Adrenal gland (tissue), 12 donors: ENCODE results near the gene GBF1. TPM values are rescaled to one million over a fixed set of nuclear protein-coding genes. Genes with fewer than 3 reads are reported as not detected.
A peak's percentile ranks its signal among the peaks of the same experiment; 100 is the strongest.
"Not testable (repeated sequence)": the region's sequence is repeated elsewhere in the genome, so short reads cannot be mapped to it uniquely, and the experiment has no call there.

Experiments used
- DNase-seq, 7 donors: peaks; one replicate each; pipeline ENCODE4 v3.0.0-alpha.2; 2019 to 2020
- H3K27ac ChIP-seq, 5 donors: fragments of 200-600 bp; sonication (generic) in 4 of 5; 1 replicate in 3 of 5; 2 replicates in 2 of 5; pipeline versions ENCODE4 v1.5.1 to v1.8.0; 2016 to 2020; ENCODE audit warnings: mild to moderate bottlenecking in 1 of 5
- H3K27me3 ChIP-seq: fragments of 200-600 bp; 2 replicates; pipeline ENCODE4 v1.8.0; 2021
- H3K36me3 ChIP-seq, 2 donors: fragments of 200-600 bp; replicated peaks in 1 of 2; 1 replicate in 1 of 2; 2 replicates in 1 of 2; pipeline versions ENCODE4 v1.5.1 to v1.8.0; 2018 to 2022
- H3K4me1 ChIP-seq, 2 donors: fragments of 200-600 bp; replicated peaks in 1 of 2; 1 replicate in 1 of 2; 2 replicates in 1 of 2; pipeline versions ENCODE4 v1.5.1 to v1.8.0; 2018 to 2021
- H3K4me3 ChIP-seq, 4 donors: fragments of 200-600 bp; sonication (generic) in 3 of 4; one replicate each; pipeline ENCODE4 v1.5.1; 2016 to 2018
- H3K9me3 ChIP-seq, 3 donors: fragments of 200-600 bp; sonication (generic) in 1 of 3; replicated peaks in 1 of 3; 1 replicate in 2 of 3; 2 replicates in 1 of 3; pipeline versions ENCODE4 v1.5.1 to v1.8.0; 2016 to 2021
- POLR2A ChIP-seq, 2 donors: fragments of 450-650 bp; IDR thresholded peaks; one replicate each; pipeline ENCODE4 v1.6.1; 2017; ENCODE audit warnings: antibody characterized with exemption in 2 of 2, mild to moderate bottlenecking in 2 of 2, moderate library complexity in 1 of 2
- WGBS, 4 donors: extraction: QIAGEN DNeasy Blood & Tissue Kit in 2 of 4; methylation state at CpG; one replicate each; pipeline versions ENCODE4 v1.1.5 to v1.1.7; 2013 to 2017; 5-methylcytosine and 5-hydroxymethylcytosine counted together
- intact Hi-C, 2 donors: fragments of 100-400 bp; cut with DNase I; formaldehyde crosslinking; loops; one replicate each; pipeline versions ENCODE4 v1.14.1 to v1.15.0; 2022 to 2023
- polyA plus RNA-seq, 3 donors: library from polyadenylated mRNA; stranded (reverse); fragments of 200-250 nt in 2 of 3; fragments of 350-450 nt in 1 of 3; fragmentation: Illumina TruSeq in 1 of 3; extraction: RNeasy Lipid Tissue Mini Kit (QIAGEN cat#74804) in 1 of 3; gene quantifications; one replicate each; pipeline ENCODE4 v1.2.3, GENCODE V29; 2013 to 2014
- total RNA-seq, 9 donors: library from RNA; depleted of rRNA in 4 of 9; stranded (reverse); fragments of >200 nt in 4 of 9; fragments of 120-200 nt in 1 of 9; fragmentation: NEBNext Ultra II Directional in 1 of 9; extraction: Animal tissue kit (Norgen Biotek cat#: 25700) in 1 of 9; gene quantifications; one replicate each; pipeline versions ENCODE4 v1.1.0 to v1.2.4, GENCODE V29; 2013 to 2023
- TF ChIP-seq, protein P1 (sequence below), 6 experiments: fragments of 450-650 bp in 4 of 6; fragments of 200-600 bp in 2 of 6; sonication (generic) in 1 of 6; IDR thresholded peaks; 1 replicate in 5 of 6; 2 replicates in 1 of 6; pipeline versions ENCODE4 v1.5.1 to v1.8.0; 2016 to 2021; ENCODE audit warnings: antibody characterized with exemption in 6 of 6, mild to moderate bottlenecking in 2 of 6, moderate library complexity in 1 of 6
- donor health status: healthy with polysubstance abuse.
- donor health status: Bipolar disorder and iron deficiency.
- donor health status: DM: yes; HTN: yes; CAD: no.
- donor health status: DM: no; HTN: no; CAD: no.
- donor health status: DM: no; HTN: no; CAD: no.
- donor health status: DM: yes; HTN: yes; CAD: no.

GBF1 gene
- total and polyA plus RNA-seq, 12 donors: 16.4 to 46.1 (median 37.7) TPM

DNA sequence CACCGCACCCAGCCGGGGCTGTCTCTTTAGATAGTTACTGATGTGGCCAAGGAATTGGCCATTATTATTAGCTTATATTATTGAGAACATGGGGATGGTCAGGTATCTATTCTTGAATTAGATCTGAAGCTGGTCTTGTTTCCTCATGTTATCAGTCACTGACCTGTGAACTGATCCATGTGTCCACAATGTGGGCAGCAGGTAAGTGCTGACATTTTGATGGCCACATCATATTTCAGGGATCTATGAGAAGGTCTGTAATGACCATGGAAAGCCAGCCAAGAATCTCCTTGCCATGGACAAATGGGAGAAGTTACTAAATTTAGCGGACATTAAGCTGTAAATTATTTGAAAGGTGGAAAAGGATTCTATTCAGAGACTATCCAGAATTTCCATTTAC, 61.4 kb downstream of the GBF1 start:
- Histone ChIP-seq H3K27me3 (no peaks in the 10 kb centered on the region), H3K27ac (no peak overlapping the region), H3K4me3 (no peak overlapping the region), H3K36me3 (no peaks in the 10 kb centered on the region), H3K4me1 (peaks cover 0 to 16% of the 10 kb centered on the region in 2 donors), H3K9me3 (no peaks in the 10 kb centered on the region)
- TF ChIP-seq, protein P1, sequence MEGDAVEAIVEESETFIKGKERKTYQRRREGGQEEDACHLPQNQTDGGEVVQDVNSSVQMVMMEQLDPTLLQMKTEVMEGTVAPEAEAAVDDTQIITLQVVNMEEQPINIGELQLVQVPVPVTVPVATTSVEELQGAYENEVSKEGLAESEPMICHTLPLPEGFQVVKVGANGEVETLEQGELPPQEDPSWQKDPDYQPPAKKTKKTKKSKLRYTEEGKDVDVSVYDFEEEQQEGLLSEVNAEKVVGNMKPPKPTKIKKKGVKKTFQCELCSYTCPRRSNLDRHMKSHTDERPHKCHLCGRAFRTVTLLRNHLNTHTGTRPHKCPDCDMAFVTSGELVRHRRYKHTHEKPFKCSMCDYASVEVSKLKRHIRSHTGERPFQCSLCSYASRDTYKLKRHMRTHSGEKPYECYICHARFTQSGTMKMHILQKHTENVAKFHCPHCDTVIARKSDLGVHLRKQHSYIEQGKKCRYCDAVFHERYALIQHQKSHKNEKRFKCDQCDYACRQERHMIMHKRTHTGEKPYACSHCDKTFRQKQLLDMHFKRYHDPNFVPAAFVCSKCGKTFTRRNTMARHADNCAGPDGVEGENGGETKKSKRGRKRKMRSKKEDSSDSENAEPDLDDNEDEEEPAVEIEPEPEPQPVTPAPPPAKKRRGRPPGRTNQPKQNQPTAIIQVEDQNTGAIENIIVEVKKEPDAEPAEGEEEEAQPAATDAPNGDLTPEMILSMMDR (IDR thresholded peaks at IDR 0.05): no peak
- no peak for TF ChIP-seq POLR2A (IDR thresholded peaks at IDR 0.05)
- DNase-seq: no peak
- intact Hi-C loops: no loop called here
- WGBS, 4 donors: 81 to 94% (median 89%) methylated on average over 3 of the region's 3 CpGs

DNA sequence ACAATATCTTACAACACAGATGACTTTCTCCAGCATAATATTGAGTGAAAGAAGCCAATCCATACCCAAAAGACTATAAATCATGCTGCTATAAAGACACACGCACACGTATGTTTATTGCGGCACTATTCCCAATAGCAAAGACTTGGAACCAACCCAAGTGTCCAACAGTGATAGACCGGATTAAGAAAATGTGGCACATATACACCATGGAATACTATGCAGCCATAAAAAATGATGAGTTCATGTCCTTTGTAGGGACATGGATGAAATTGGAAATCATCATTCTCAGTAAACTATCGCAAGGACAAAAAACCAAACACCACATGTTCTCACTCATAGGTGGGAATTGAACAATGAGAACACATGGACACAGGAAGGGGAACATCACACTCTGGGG, 63.0 kb downstream of the GBF1 start:
- 96 to 99% (median 98%) methylated on average over 4 of the region's 5 CpGs for WGBS, 4 donors

DNA sequence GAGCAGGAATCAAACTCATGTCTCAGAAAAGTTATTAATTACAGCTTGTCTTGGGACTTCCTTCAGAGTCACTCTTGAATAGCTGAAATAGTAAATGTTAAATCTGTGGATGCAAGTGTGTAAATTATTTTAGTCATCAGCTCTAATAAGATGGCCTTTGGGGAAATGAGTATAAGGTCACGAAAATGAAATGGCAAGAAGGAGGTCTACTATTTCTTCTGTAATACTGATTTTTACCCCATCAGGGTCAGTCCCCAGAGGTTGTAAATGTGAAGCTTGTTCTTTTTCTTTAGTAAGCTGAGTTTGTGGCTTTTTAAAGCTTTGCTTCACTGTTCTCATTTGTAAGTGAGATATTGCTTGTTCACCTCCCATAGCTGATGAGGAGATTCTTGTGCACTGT, 63.9 kb downstream of the GBF1 start:
- TF ChIP-seq, protein P1 (IDR thresholded peaks at IDR 0.05): no peak
- TF ChIP-seq POLR2A (IDR thresholded peaks at IDR 0.05): no peak
- no peak overlapping the region for H3K4me3 ChIP-seq
- no peaks in the 10 kb centered on the region for H3K27me3 ChIP-seq
- no peaks in the 10 kb centered on the region for H3K36me3 ChIP-seq
- DNase-seq: no peak
- no peak overlapping the region for H3K27ac ChIP-seq
- H3K4me1 ChIP-seq: peaks cover 0 to 32% of the 10 kb centered on the region in 2 donors
- intact Hi-C loops: no loop called here
- H3K9me3 ChIP-seq: no peaks in the 10 kb centered on the region
- WGBS, 4 donors: 76 to 92% (median 85%) methylated on average over 1 of the region's 1 CpG

More for the DNA sequence above, 63.0 kb downstream of the GBF1 start:
- H3K27ac ChIP-seq, H3K9me3 ChIP-seq, DNase-seq, H3K27me3 ChIP-seq, H3K4me3 ChIP-seq, intact Hi-C loops, H3K36me3 ChIP-seq: not testable (repeated sequence)
- peaks cover 0 to 28% of the 10 kb centered on the region in 2 donors for H3K4me1 ChIP-seq

DNA sequence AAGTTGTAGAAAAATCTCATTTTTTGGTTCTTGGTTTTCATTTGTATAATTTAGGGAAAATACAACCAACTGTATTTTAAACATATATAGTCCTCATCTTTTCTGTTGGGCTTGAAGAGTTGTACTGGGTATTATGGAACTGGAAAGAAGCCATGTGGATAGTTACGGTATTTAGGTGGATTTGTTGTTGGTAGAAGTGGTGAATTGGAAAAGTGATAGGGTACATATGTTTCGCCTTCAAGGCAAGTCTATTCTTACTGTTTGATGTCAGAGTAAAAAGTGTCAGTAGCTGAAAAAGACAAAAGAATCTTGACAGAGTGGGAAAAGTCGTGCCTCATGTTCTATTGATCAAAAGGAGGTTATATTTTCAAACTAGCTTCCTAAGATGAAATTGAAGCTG, 64.6 kb downstream of the GBF1 start:
- Histone ChIP-seq H3K36me3 (no peaks in the 10 kb centered on the region), H3K9me3 (no peaks in the 10 kb centered on the region), H3K27ac (no peak overlapping the region), H3K27me3 (no peaks in the 10 kb centered on the region), H3K4me3 (no peak overlapping the region), H3K4me1 (peaks cover 0 to 32% of the 10 kb centered on the region in 2 donors)
- intact Hi-C loops: no loop called here
- TF ChIP-seq, protein P1 (IDR thresholded peaks at IDR 0.05): no peak
- TF ChIP-seq POLR2A (IDR thresholded peaks at IDR 0.05): no peak
- WGBS, 4 donors: 92 to 97% (median 95%) methylated on average over 3 of the region's 3 CpGs
- DNase-seq: no peak

DNA sequence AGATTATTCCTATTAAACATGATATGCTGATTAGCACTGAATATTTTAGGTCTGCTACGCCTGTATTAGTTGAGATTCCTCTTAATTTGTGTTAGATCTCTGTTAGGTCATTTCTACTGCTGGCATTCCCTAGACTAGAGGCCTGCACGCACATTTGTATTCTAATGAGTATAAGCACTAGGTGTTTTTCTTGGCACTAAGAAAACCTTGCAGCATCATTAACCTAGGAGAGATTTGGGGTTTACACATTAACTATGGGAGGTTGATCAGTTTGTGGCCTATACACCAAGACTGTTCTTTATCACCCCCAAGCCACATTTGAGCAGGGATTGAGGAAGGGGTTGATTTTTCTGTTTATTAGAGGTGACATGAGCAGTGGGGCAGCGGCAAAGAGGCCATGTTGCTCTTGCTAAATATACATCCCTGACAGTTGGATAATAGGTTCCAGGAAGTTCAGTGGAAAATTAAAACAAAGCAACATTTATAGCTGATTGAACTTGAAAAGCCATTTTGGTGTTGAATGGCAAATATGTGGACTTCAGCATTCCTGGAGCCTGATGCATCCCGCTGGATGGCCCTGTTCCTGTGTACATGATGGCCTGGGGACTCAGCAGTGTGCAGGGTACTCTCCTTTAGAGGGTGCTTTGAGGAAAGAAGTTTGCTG, 65.2 kb downstream of the GBF1 start:
- Histone ChIP-seq H3K27me3 (no peaks in the 10 kb centered on the region), H3K9me3 (no peaks in the 10 kb centered on the region), H3K27ac (peak overlapping the region in 1 of 5 donors; percentile 25), H3K4me1 (peaks cover 0 to 32% of the 10 kb centered on the region in 2 donors), H3K36me3 (no peaks in the 10 kb centered on the region), H3K4me3 (no peak overlapping the region)
- intact Hi-C loops: no loop called here
- TF ChIP-seq POLR2A (IDR thresholded peaks at IDR 0.05): no peak
- TF ChIP-seq, protein P1 (IDR thresholded peaks at IDR 0.05): no peak
- 78 to 84% (median 82%) methylated on average over 4 of the region's 4 CpGs for WGBS, 4 donors
- DNase-seq: no peak
